GM12891 (cell line): Measurements from ENCODE around the gene NRSN1.

Experiments
- POLR2A ChIP-seq: IDR thresholded peaks from 2 replicates; pipeline ENCODE4 v1.6.1; 2011; ENCODE audit warnings: low read depth, low read length, control low read depth
- POLR2AphosphoS5 ChIP-seq: IDR thresholded peaks from 2 replicates; pipeline ENCODE4 v1.6.1; 2011; ENCODE audit warnings: low read depth, low read length, control low read depth
- SPI1 ChIP-seq: IDR thresholded peaks from 2 replicates; pipeline ENCODE4 v1.6.1; 2011; ENCODE audit warnings: low read depth, low read length, control low read depth
- TAF1 ChIP-seq: IDR thresholded peaks from 2 replicates; pipeline ENCODE4 v1.6.1; 2011; ENCODE audit warnings: low read depth, low read length, control low read depth

DNA sequence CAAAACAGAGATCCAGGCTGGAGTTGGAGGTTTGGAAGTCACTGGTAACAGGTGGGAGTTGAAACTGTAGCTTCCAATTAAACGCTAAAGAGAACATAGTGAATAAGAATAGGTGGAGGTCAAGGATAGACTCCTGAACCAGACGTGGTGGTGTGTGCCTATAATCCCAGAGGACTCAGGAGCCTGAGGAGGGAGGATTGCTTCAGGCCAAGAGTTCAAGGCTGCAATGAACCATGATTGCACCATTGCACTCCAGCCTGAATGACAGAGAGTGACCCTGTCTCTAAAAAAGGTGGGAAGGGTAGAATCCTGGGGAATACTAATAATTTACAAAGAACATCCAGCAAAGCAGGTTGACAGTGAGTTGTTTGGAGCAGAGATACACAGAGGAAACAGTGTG is 13.6 kb downstream of the NRSN1 start:
- TF ChIP-seq POLR2A (no peak), TAF1 (no peak), POLR2AphosphoS5 (no peak), SPI1 (no peak)
